Inflammatory macrophage treated with lipopolysaccharide for 4 hours (primary cell): ENCODE data around the gene CYP26A1.

Experiments used
- DNase-seq: peaks from one replicate; pipeline ENCODE4 v3.0.0-alpha.2; 2020

Gene CYP26A1

DNA sequence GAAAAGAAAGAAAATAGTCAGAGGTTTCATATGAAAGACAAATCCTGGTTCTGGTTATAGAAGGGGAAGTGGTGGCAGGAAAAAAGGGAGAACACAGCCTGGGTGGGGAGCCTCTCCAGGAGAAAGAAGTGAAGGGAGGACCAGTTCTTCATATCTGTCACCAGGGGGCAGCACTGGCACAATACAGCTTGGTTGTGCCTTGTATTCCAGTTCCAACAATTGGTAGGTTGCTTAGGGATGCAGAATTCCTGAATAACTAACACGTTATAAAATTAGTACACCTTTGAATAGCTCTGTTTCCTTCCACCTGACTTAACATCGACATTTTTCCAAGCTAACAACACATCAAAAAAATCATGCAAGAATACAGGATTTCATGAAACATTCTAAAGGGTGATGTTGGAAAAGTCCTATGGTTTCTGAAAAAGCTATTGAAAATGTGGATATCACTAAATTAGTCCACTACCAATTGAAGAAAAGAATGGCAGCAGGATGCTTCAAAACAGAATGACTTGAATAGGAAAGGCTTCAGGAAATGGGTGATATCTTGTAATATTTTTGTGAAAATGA lies 52.9 kb downstream of the CYP26A1 start:
- no peak for DNase-seq
